IMR-90 (cell line): ENCODE measurements around the gene HMGA1. TPM values are rescaled to one million over a fixed set of nuclear protein-coding genes. Genes with fewer than 3 reads are reported as not detected.

Source experiments
- ATAC-seq: fragments of 200-7000 bp; cut with Tn5 transposase; 2 replicates; pipeline ENCODE4 v1.9.1; 2020; ENCODE audit warnings: low read depth, mild to moderate bottlenecking, moderate library complexity
- BruUV-seq: library from RNA; stranded (reverse); fragments of 400-500 nt; replicated peaks from 2 replicates; lab custom pipeline; 2021; lab: Mats Ljungman, UMichigan
- CTCF ChIA-PET: fragments of 300-600 bp; formaldehyde crosslinking; extraction: SDS; loops from one replicate; lab custom pipeline; 2021; ENCODE audit warnings: antibody characterized with exemption; lab: Yijun Ruan, JAX
- POLR2A ChIA-PET: fragments of 300-600 bp; sonication (Branson Sonifier 250); formaldehyde crosslinking; loops from one replicate; lab custom pipeline; 2022; ENCODE audit warnings: antibody characterized with exemption; ENCODE audit not compliant: unreplicated experiment; lab: Charles Lee
- DNase-seq: peaks from one replicate; pipeline ENCODE4 v3.0.0; 2013
- H2AFZ ChIP-seq: replicated peaks from 2 replicates; pipeline ENCODE3; 2013; ENCODE audit warnings: low read length, mild to moderate bottlenecking; ENCODE audit not compliant: poor library complexity
- H2AK5ac ChIP-seq: 2 replicates; pipeline ENCODE4 v1.6.1; 2013; ENCODE audit warnings: low read depth, low read length, inconsistent platforms
- H2AK9ac ChIP-seq: replicated peaks from 2 replicates; pipeline ENCODE3; 2013; ENCODE audit warnings: mild to moderate bottlenecking, low read depth, low read length, moderate library complexity; ENCODE audit not compliant: poor library complexity
- H2BK120ac ChIP-seq: 2 replicates; pipeline ENCODE4 v1.6.1; 2013; ENCODE audit warnings: low read depth, low read length, inconsistent platforms
- H2BK15ac ChIP-seq: 3 replicates; pipeline ENCODE4 v1.6.1; 2013; ENCODE audit warnings: low read depth, low read length, inconsistent platforms
- H2BK20ac ChIP-seq: 2 replicates; pipeline ENCODE4 v1.6.1; 2013; ENCODE audit warnings: low read depth, mild to moderate bottlenecking, inconsistent platforms, low read length, moderate library complexity
- H2BK5ac ChIP-seq: 2 replicates; pipeline ENCODE4 v1.6.1; 2013; ENCODE audit warnings: mild to moderate bottlenecking, low read depth, low read length, inconsistent platforms; ENCODE audit not compliant: poor library complexity, severe bottlenecking
- H3K14ac ChIP-seq: replicated peaks from 2 replicates; pipeline ENCODE4 v1.6.1; 2013; ENCODE audit warnings: low read depth, low read length, inconsistent platforms
- H3K18ac ChIP-seq: 2 replicates; pipeline ENCODE4 v1.6.1; 2013; ENCODE audit warnings: low read depth, low read length, control low read depth
- H3K23ac ChIP-seq: 2 replicates; pipeline ENCODE4 v1.6.1; 2013; ENCODE audit warnings: low read depth, low read length, inconsistent platforms
- H3K27ac ChIP-seq: 2 replicates; pipeline ENCODE4 v1.5.1; 2013; ENCODE audit warnings: mild to moderate bottlenecking, control low read depth, low read length; ENCODE audit not compliant: insufficient read depth
- H3K27me3 ChIP-seq: 2 replicates; pipeline ENCODE4 v1.6.1; 2013; ENCODE audit warnings: low read length; ENCODE audit not compliant: control insufficient read depth, insufficient read depth
- H3K36me3 ChIP-seq: 2 replicates; pipeline ENCODE4 v1.6.1; 2013; ENCODE audit warnings: low read length, mixed read lengths; ENCODE audit not compliant: control insufficient read depth, insufficient read depth
- H3K4ac ChIP-seq: 2 replicates; pipeline ENCODE4 v1.6.1; 2013; ENCODE audit warnings: low read depth, low read length, inconsistent platforms
- H3K4me1 ChIP-seq: 2 replicates; pipeline ENCODE4 v1.6.1; 2013; ENCODE audit warnings: low read length, mixed read lengths; ENCODE audit not compliant: control insufficient read depth, insufficient read depth
- H3K4me2 ChIP-seq: 2 replicates; pipeline ENCODE4 v1.6.1; 2013; ENCODE audit warnings: low read depth, mild to moderate bottlenecking, control low read depth, low read length, moderate library complexity
- H3K4me3 ChIP-seq: 2 replicates; pipeline ENCODE4 v1.5.1; 2013; ENCODE audit warnings: low read depth, mild to moderate bottlenecking, control low read depth, low read length, moderate library complexity; ENCODE audit not compliant: insufficient read depth
- H3K56ac ChIP-seq: 2 replicates; pipeline ENCODE4 v1.6.1; 2013; ENCODE audit warnings: low read length, inconsistent platforms; ENCODE audit not compliant: insufficient read depth; ENCODE audit errors: extremely low read depth
- H3K79me1 ChIP-seq, 2 experiments: 2 replicates each; pipeline ENCODE4 v1.6.1; 2013; ENCODE audit warnings: low read length in 2 of 2, inconsistent platforms in 1 of 2, low read depth in 1 of 2
- H3K9ac ChIP-seq: 2 replicates; pipeline ENCODE4 v1.6.1; 2013; ENCODE audit warnings: low read depth, low read length, control low read depth
- H3K9me1 ChIP-seq: 2 replicates; pipeline ENCODE4 v1.6.1; 2013; ENCODE audit warnings: low read length, inconsistent platforms; ENCODE audit not compliant: insufficient read depth
- H3K9me3 ChIP-seq: 2 replicates; pipeline ENCODE4 v1.6.1; 2013; ENCODE audit warnings: low read length; ENCODE audit not compliant: control insufficient read depth, insufficient read depth
- H4K20me1 ChIP-seq: 2 replicates; pipeline ENCODE4 v1.6.1; 2013; ENCODE audit warnings: low read length, inconsistent platforms; ENCODE audit not compliant: insufficient read depth
- H4K5ac ChIP-seq: 2 replicates; pipeline ENCODE4 v1.6.1; 2013; ENCODE audit warnings: mild to moderate bottlenecking, low read depth, low read length, control low read depth
- H4K8ac ChIP-seq, 2 experiments: 2 replicates each; pipeline ENCODE4 v1.6.1; 2013; ENCODE audit warnings: low read depth in 2 of 2, low read length in 2 of 2, control low read depth in 1 of 2, inconsistent platforms in 1 of 2
- H4K91ac ChIP-seq: 2 replicates; pipeline ENCODE4 v1.6.1; 2013; ENCODE audit warnings: low read depth, low read length, inconsistent platforms; ENCODE audit not compliant: insufficient read depth
- CEBPB ChIP-seq: IDR thresholded peaks from 2 replicates; pipeline ENCODE4 v1.6.1; 2012; ENCODE audit warnings: low read depth, low read length, improper control_type of control experiment
- CTCF ChIP-seq: conservative IDR thresholded peaks from 2 replicates; pipeline ENCODE4 v1.5.1; 2012; ENCODE audit warnings: mild to moderate bottlenecking, low read depth, low read length, improper control_type of control experiment
- WGBS, 2 experiments: methylation state at CpG; one replicate each; pipeline versions ENCODE4 v1.1.5 to v1.1.7; 2013; ENCODE audit warnings: missing lambda C conversion rate in 2 of 2; ENCODE audit not compliant: insufficient read length in 1 of 2; ENCODE audit errors: extremely low coverage in 2 of 2; 5-methylcytosine and 5-hydroxymethylcytosine counted together
- dilution Hi-C: fragments of 300-500 bp; cut with HindIII; formaldehyde crosslinking; loops from one replicate; pipeline ENCODE4 v1.14.3; 2018; ENCODE audit warnings: low sequenced_read_pairs; ENCODE audit not compliant: unreplicated experiment
- in situ Hi-C: fragments of 300-500 bp; cut with MboI; formaldehyde crosslinking; loops from 3 replicates; pipeline ENCODE4 v1.14.3; 2019; ENCODE audit warnings: low sequenced_read_pairs, inconsistent platforms, mixed read lengths
- intact Hi-C: fragments of 100-400 bp; cut with micrococcal nuclease; formaldehyde crosslinking; loops from 2 replicates; pipeline ENCODE4 v1.10.0; 2022
- polyA plus RNA-seq, 3 experiments: library from polyadenylated mRNA; depleted of rRNA; stranded (reverse); fragments of >200 nt; gene quantifications; 2 replicates each; pipeline ENCODE4 v1.2.3, GENCODE V29; 2012; ENCODE audit warnings: low replicate concordance in 1 of 3
- total RNA-seq: library from RNA; depleted of rRNA; stranded (reverse); fragments of >200 nt; gene quantifications from 2 replicates; pipeline ENCODE4 v1.2.3, GENCODE V29; 2012

HMGA1 gene
- total and polyA plus RNA-seq, 2 of the 4 experiments (the other 2 are of a cell fraction): 101 to 589 TPM

DNA sequence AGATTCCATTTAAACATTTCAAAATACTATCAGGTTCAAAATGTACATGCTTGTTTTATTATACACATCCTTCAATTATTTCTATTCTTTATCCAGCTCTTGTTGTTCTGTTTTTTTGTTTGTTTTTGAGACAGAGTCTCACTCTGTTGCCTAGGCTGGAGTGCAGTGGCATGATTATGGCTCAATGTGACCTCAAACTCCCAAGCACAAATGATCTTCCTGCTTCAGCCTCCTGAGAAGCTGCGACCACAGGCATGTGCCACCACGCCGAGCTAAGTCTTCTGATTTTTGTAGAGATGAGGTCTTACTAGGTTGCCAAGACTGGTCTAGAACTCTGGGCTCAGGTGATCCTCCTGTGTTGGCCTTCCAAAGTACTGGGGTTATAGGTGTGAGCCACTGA lies 56.3 kb downstream of the HMGA1 start:
- intact Hi-C loops: no loop called here
- Histone ChIP-seq H4K8ac (no peak overlapping the region), H4K5ac (no peak overlapping the region), H2BK120ac (no peak overlapping the region), H2AFZ (no peak overlapping the region), H3K27ac (no peak overlapping the region), H3K4me3 (no peak overlapping the region), H4K91ac (no peak overlapping the region), H2BK15ac (no peak overlapping the region), H3K36me3 (peaks cover 21% of the 10 kb centered on the region), H2AK9ac (no peak overlapping the region), H3K4me1 (peaks cover 4% of the 10 kb centered on the region; the same call in 1 of the 2 replicates), H3K14ac (no peak overlapping the region), H3K23ac (no peak overlapping the region), H2BK20ac (no peak overlapping the region), H3K4me2 (no peak overlapping the region), H3K4ac (no peak overlapping the region), H3K9ac (no peak overlapping the region), H3K9me3 (no peaks in the 10 kb centered on the region), H3K56ac (no peak overlapping the region), H3K9me1 (peaks cover 8% of the 10 kb centered on the region; the same call in 1 of the 2 replicates), H2AK5ac (no peak overlapping the region), H3K79me1 (peaks cover 2 to 18% of the 10 kb centered on the region in 2 experiments; a peak in 2 of 4 replicates), H3K18ac (no peak overlapping the region), H2BK5ac (no peak overlapping the region), H4K20me1 (peaks cover 11% of the 10 kb centered on the region), H3K27me3 (no peaks in the 10 kb centered on the region)
- in situ Hi-C loops: no loop called here
- ATAC-seq (no peak), DNase-seq (no peak)
- ChIA-PET POLR2A (no interaction called here), CTCF (no interaction called here)
- TF ChIP-seq CTCF: no peak
- no peak for TF ChIP-seq CEBPB
- no CpG with 5 or more reads among the region's 3 CpGs for WGBS, 2 experiments
- BruUV-seq: no TSS peak
- dilution Hi-C loops: no loop called here
